ENCODE measurements around the gene PSD.

Gene PSD

GRCh38 chr10:102382871-102383270 lies 35.7 kb downstream of the PSD start:
- DNase-seq, result no peak

- DNase-seq, result no peak
Observed at GRCh38 chr10:102381983-102382382, 36.6 kb downstream of the PSD start.

GRCh38 chr10:102379383-102379782 lies 39.2 kb downstream of the PSD start:
- no peak for DNase-seq

GRCh38 chr10:102376901-102377300 lies 41.7 kb downstream of the PSD start:
- no peak for DNase-seq

- DNase-seq, result no peak
Observed at GRCh38 chr10:102375867-102376266, 42.7 kb downstream of the PSD start.

GRCh38 chr10:102375250-102375649 lies 43.3 kb downstream of the PSD start:
- no peak for DNase-seq

- DNase-seq, result no peak
Observed at GRCh38 chr10:102371295-102371694, 47.3 kb downstream of the PSD start.

- DNase-seq, result no peak
Observed at GRCh38 chr10:102368077-102368476, 50.5 kb downstream of the PSD start.

- DNase-seq, result no peak
Observed at GRCh38 chr10:102367441-102367840, 51.1 kb downstream of the PSD start.

GRCh38 chr10:102358712-102359382 lies 59.7 kb downstream of the PSD start:
- DNase-seq, result no peak

GRCh38 chr10:102354451-102354850 lies 64.1 kb downstream of the PSD start:
- no peak for DNase-seq
